ENCODE measurements around the gene JAML. TPM values are rescaled to one million over a fixed set of nuclear protein-coding genes. Genes with fewer than 3 reads are reported as not detected.

The JAML gene, protein sequence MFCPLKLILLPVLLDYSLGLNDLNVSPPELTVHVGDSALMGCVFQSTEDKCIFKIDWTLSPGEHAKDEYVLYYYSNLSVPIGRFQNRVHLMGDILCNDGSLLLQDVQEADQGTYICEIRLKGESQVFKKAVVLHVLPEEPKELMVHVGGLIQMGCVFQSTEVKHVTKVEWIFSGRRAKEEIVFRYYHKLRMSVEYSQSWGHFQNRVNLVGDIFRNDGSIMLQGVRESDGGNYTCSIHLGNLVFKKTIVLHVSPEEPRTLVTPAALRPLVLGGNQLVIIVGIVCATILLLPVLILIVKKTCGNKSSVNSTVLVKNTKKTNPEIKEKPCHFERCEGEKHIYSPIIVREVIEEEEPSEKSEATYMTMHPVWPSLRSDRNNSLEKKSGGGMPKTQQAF
- polyA plus RNA-seq (2013, experiment 1 of 2; ENCODE audit: insufficient read length), result not detected
- 0.20 TPM for polyA plus RNA-seq (2013, experiment 2 of 2; ENCODE audit: insufficient read length)

GRCh38 chr11:118224511-118225188, at the start of gene JAML:
TSS of gene JAML (minus strand) at chr11:118225011. CDS start at chr11:118214866, 10,145 bp downstream.
- DNase-seq, result no peak

- no peak for DNase-seq
These were observed 49.4 kb upstream of the JAML start for GRCh38 chr11:118274186-118274585.

DNA sequence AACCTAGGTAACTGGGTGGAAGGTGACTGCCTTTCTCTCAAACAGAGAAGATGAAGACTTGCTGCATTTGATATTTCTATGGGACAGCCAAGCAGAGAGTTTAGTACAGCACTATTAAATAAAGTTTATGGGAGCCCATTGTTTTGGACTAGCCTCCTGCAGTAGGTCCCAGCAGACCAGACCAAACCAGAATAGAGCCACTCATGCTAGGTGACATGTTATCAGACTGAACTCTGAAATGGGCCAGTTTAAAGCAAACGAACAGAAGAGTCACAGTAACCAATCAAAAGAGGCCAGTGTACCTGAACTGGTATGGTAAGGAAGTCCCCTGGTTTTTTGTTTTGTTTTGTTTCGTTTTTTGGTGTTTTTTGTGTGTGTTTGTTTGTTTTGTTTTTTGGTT, 47.2 kb upstream of the JAML start:
- no peak for DNase-seq

DNA sequence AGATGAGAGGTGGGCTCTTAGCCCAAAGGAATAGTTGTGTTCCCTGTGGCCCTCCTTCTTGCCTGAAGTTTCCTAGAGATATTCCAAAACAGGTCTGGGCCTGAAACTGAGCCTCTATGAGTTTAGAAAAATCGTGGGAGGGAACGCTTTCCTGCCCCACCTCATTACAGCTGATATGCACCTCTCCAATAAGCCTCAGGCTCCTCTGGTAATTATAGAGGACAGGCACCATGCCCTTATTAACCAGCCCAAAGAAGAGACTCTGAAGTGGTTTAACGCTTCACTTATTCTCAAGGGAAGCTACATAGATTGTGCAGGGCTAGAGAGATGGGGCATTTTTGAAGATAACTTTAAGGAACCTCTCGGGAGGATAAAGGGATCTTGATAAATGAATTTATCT, 42.7 kb upstream of the JAML start:
- no peak for DNase-seq

- DNase-seq, result no peak
These were observed 41.1 kb upstream of the JAML start for GRCh38 chr11:118265954-118266353.

GRCh38 chr11:118264569-118265465, 40.0 kb upstream of the JAML start:
- no peak for DNase-seq

DNA sequence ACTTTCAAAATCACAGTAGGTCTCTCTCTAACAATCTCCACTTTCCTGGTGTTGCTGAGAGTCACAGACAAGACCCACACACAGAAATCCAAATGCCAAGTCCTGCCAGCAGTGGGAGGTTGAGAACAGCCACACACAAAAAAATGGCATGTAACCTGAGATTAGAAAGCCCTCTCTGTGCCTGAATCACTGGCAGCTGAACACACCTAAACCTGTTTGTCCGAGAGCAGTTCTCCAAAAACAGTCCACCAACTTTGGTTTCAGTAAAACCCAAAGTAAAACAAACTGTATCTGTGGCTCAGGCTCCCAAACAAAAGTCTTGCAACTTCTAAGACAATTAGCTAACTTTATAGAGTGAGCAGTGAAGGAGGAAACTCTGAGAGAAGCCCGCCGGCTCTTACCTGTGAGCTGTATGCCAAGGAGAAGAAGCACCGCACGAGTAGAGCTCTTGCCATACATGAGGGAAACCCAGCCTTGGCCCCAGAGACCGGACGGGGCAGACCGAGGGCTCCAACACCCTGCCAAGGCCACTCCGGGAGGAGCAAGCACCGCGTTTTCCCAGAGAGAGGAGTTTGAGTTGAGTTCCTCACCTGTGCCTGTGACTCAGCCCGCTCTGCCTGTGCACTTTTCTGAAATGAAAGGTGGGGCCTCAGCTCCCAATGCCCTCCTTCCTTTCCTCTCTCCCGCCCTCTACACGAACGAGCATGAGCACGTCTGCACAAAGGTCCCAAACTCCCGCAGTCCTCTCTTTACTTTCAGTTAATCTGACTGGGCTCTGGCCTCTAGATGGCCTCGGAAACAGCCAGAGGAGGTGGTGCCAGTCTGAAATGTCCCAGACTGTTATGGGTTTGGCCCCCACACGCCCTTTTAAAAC, 39.1 kb upstream of the JAML start, which contains the start of gene MPZL2:
MPZL2 (minus strand) TSS at position 603 of the 874 bp plus-strand sequence; CDS start at position 459, 144 bp downstream.
- no peak for DNase-seq

GRCh38 chr11:118263112-118263511, 38.3 kb upstream of the JAML start:
- DNase-seq, result no peak

DNA sequence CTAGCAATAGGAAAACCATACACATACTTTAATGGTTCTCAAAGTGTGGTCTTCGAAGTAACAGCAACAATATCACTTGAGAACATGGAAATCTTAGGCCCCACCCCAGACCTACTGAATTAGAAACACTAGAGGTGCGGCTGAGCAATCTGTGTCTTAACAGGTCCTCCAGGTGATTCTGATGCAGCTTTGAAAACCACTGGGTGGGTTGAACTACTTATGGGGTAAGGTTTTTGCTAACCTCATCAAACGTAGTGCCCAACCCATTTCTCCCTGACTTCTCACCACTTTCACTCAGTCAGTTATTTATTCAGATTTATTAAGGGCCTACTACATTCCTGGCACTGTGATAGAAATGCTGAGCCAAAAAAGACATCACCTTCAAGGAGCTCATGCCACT, 35.5 kb upstream of the JAML start:
- no peak for DNase-seq

DNA sequence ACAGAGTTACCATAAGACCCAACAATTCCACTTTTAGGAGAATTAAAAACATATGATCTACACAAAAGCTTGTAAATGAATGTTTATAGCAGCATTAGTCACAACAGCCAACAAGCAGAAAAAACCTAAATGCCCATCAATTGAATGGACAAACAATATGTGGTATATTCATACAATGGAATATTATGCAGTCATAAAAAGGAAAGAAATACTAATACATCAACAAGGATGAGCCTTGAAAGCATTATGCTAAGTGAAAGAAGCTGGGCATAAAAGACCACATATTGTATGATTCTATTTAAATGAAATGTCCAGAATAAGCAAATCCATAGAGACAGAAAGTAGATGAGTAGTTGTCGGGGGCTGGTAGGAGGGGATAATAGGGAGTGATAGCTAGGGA, 34.3 kb upstream of the JAML start:
- DNase-seq, result no peak

DNA sequence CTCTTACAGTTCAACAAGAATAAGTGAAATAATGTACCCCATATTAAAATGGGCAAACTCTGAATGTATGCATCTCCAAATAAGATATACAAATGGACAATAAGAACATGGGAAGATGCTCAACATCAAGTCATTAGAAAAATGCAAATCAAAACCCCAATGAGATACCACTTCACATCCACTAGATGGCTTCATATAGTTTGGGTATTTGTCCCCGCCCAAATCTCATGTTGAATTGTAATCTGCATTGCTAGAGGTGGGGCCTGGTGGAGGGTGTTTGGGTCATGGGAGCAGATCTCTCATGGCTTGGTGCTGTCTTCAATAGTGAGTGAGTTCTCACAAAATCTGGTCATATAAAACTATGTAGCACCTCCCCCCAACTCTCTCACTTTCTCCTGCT, 33.6 kb upstream of the JAML start:
- no peak for DNase-seq

DNA sequence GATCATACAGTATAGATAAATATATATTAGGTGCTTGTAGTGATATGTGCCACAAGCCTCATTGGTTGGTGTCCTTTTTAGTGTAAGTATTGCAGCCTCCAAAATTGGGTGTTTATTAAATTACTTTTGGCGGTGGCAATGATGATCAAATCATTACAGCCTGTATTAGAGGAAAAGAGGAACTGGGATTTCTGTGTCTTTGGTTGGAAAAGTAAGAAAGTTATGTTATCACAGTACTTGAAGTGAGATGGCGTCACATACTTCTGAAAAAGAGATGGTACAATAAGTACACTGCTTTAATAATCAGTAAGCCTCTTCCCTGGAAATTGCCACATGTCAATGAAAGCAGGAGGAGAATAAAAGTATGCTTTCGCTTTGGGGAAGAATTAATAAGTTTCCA, 27.9 kb upstream of the JAML start:
- no peak for DNase-seq

DNA sequence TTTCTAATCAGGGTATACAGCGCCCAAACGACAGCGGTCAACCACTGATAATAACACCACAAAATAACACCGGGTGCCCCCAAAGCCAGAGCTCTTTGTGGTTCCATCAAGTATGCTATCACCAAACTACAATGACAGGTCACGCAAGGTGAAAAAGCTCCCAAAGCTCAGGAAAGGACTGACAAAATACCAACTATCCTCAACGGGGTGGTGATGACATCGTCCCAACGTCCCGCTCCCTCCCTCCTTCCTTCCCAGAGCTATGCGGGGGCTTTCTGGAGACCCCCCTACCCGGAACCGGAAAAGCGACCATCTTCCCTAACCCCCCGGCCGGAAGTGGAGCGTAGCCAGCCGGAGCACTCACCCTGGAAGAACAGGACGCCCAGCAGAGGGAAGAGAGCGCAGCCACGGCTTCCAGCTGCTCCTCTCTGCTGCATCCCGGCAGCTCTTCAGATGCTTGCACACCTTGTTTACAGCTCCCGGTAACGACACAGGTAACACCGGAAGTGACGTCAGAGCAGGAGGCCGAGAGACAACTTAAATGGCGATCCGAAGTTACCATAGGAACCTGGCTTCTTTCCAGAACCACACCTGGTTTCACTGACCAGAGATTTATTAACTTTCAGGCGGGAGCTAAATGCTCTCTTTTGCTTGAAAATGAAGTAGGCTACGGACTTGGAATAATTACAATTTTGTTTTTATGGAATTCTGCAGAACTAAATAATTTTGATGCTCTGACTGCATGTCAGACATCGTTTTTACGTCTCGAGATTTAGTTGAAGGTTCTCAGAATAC, 27.2 kb upstream of the JAML start, which contains the start of gene MPZL3:
MPZL3 (minus strand) TSS at position 508 of the 795 bp plus-strand sequence; CDS start at position 437, 71 bp downstream.
- peak; percentile 75 for DNase-seq

GRCh38 chr11:118247041-118247440, 22.2 kb upstream of the JAML start:
- DNase-seq, result no peak

DNA sequence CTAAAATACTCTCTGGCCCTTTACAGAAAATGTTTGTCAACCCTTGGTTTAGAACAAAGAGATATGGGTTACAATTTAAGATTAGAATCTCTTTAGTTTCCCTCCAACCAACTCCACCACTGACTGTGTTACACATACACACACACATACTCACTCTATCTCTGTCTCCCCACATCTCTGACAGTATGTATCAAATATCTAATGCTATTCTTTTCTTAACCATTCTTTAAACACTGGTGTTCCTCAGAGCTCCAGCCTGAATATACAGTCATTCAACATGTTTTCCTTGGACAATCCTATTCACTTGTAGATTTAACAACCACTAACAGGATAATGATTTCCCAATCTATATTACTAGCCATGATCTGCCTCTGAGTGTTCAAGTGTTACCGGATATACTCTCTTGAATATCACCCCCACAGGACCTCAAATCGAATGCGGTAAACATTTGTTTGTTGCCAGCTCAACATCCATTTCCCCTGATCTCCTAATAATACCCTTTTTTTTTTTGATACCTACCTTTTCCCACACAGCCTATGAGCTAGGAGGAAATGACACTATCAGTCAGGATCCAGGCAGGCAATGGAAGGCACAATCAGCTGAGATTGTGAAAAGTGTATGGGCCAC, 21.2 kb upstream of the JAML start:
- no peak for DNase-seq

DNA sequence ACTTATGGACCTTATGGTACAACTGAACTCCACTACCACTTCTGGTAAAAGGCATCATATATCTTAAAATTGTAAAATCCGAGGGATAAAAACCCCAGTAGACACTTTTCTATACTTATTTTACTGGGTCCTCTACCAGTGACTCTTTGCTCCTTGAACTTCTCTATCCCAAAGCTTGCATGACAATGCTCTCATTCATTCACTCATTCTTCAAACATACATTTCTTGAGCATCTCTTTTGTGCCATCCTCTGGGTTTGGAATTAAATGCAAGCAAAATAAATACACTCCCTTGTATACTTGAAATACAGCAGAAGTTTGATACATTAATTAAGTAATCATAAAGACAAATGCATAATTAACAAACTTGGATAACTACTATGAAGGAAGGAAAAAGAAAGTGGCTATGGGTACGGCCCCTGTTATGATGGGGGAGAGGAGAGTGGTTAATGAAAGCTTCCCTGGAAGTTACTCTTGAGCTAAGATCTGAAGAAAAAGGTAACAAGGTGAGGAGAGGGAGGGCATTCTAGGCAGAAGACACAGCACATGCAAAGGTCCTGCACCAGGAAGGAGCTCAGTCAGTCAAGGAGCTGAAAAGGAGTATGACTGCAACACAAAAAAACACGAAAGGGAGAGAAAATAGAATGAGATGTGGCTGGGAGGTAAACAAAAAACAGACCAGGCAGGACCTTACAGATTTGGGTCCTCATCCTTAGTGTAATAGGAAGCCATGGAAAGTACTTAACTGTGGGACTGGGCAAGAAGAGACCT, 19.4 kb upstream of the JAML start:
- no peak for DNase-seq

DNA sequence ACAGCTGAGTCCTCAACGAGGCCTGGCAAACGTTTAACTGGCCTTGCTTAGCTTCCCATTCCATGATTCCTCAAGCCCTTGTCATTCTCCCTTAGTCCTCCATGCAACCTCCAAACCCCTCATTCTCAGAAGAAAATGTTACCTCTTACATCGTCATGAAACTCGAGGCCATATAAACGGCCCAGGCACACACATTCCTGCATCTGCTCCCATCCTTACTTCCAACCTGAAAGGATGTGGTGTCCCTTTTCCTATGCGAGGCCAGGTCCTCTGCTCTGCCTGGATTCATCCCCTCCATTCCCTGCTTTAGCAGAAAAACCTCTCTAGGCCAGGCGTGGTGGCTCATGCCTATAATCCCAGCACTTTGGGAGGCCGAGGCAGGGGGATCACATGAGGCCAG, 18.4 kb upstream of the JAML start:
- no peak for DNase-seq

DNA sequence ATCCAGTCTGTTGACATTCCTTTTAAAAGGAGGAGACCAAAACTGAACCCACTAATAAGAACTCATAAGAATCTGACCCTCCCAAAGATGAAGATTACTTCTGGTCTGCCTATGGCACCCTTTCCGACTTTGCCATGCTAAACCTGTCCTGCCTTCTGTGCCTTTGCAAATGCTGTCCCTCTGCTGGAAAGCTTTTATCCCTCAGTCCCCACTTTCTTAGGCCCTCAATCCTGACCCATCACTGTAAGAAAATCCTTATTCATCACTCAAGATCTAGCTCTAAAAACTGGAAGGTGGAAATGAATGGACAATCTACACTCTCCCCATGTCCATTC, 16.9 kb upstream of the JAML start:
- no peak for DNase-seq

GRCh38 chr11:118240999-118241763, 16.4 kb upstream of the JAML start:
- DNase-seq, result no peak

Measured in fibroblast of skin of scalp (primary cell).